ENCODE data around the gene MYB. TPM values are rescaled to one million over a fixed set of nuclear protein-coding genes. Genes with fewer than 3 reads are reported as not detected.

Gene MYB
- total RNA-seq, 2 experiments from 2014 or later: 20.1 to 42.9 TPM

DNA sequence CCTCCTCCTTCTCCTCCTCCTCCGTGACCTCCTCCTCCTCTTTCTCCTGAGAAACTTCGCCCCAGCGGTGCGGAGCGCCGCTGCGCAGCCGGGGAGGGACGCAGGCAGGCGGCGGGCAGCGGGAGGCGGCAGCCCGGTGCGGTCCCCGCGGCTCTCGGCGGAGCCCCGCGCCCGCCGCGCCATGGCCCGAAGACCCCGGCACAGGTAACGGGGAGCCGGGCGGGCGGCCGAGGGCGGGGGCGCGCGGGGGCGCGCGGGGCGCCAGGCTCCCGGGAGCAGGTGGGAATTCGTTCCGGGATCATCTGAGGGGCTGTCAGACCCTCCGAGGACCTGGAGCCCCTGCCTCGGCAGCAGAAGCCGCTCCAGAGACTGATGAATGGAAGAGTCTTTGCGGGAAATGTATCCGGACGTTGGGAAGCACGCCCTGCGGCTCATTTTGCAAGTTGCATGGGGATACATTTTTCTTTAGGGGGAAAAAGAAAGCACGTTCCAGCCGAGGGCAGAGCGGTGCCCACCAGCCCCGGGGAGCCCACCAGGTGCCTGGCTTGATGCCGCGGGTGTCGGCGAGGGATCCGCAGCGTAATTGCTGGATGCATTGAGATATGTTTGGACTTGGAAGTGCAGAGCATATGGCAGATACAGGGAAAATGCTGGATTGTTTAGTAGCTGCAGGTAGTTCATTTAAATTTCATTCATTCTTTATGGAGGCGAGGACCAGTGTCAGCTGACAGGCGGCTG lies 394 bp downstream of the MYB start:
- POLR2A ChIA-PET: interaction anchor here (0.5 to 1.9 kb wide), 14 partner anchors 8 to 1023 kb away, joined by 3 to 5 read pairs (median 3); no protein-coding TSS in a partner anchor
- DNase-seq (ENCODE audit: low spot score): peak; percentile 44
- BruUV-seq (replicated peaks): no TSS peak
- peaks cover 18% of the 10 kb centered on the region for H3K36me3 ChIP-seq (ENCODE audit: insufficient read depth, low read length)
- peaks cover 46% of the 10 kb centered on the region for H3K79me2 ChIP-seq (ENCODE audit: insufficient read depth, low read depth, low read length)
- intact Hi-C loops (cut with micrococcal nuclease; ENCODE audit: unreplicated experiment): loop anchor here (1.0 to 5.0 kb wide), 5 partner anchors 79 to 241 kb away; partner anchors contain the start of gene HBS1L
- H3K9me3 ChIP-seq (ENCODE audit: low read length): peaks cover 6% of the 10 kb centered on the region; the same call in 1 of the 2 replicates
- CTCF ChIA-PET (ENCODE audit: unreplicated experiment): interaction anchor here (1.2 kb wide), 1 partner anchor 19 kb away, joined by 3 read pairs; no protein-coding TSS in a partner anchor
- TF ChIP-seq, protein P1, sequence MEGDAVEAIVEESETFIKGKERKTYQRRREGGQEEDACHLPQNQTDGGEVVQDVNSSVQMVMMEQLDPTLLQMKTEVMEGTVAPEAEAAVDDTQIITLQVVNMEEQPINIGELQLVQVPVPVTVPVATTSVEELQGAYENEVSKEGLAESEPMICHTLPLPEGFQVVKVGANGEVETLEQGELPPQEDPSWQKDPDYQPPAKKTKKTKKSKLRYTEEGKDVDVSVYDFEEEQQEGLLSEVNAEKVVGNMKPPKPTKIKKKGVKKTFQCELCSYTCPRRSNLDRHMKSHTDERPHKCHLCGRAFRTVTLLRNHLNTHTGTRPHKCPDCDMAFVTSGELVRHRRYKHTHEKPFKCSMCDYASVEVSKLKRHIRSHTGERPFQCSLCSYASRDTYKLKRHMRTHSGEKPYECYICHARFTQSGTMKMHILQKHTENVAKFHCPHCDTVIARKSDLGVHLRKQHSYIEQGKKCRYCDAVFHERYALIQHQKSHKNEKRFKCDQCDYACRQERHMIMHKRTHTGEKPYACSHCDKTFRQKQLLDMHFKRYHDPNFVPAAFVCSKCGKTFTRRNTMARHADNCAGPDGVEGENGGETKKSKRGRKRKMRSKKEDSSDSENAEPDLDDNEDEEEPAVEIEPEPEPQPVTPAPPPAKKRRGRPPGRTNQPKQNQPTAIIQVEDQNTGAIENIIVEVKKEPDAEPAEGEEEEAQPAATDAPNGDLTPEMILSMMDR (conservative IDR thresholded peaks at IDR 0.05; ENCODE audit: low read length): no peak
- TF ChIP-seq EZH2phosphoT487 (IDR thresholded peaks at IDR 0.05; ENCODE audit: borderline replicate concordance, low read depth, low read length): no peak
- H3K4me3 ChIP-seq (ENCODE audit: low read depth, low read length, poor library complexity, severe bottlenecking): peak overlapping the region; percentile 97
- no peaks in the 10 kb centered on the region for H4K20me1 ChIP-seq (ENCODE audit: insufficient read depth, low read length)
- peak overlapping the region; percentile 91 for H3K4me2 ChIP-seq (ENCODE audit: low read length)
- no peaks in the 10 kb centered on the region for H3K9me2 ChIP-seq (ENCODE audit: insufficient read depth, low read length)
- H3K27ac ChIP-seq (ENCODE audit: low read depth, low read length, poor library complexity, severe bottlenecking): peak overlapping the region; percentile 84
- H3K4me1 ChIP-seq (ENCODE audit: insufficient read depth, low read length, poor library complexity, severe bottlenecking): peaks cover 43% of the 10 kb centered on the region
- peak overlapping the region; percentile 57 for H2AFZ ChIP-seq (ENCODE audit: low read length)

DNA sequence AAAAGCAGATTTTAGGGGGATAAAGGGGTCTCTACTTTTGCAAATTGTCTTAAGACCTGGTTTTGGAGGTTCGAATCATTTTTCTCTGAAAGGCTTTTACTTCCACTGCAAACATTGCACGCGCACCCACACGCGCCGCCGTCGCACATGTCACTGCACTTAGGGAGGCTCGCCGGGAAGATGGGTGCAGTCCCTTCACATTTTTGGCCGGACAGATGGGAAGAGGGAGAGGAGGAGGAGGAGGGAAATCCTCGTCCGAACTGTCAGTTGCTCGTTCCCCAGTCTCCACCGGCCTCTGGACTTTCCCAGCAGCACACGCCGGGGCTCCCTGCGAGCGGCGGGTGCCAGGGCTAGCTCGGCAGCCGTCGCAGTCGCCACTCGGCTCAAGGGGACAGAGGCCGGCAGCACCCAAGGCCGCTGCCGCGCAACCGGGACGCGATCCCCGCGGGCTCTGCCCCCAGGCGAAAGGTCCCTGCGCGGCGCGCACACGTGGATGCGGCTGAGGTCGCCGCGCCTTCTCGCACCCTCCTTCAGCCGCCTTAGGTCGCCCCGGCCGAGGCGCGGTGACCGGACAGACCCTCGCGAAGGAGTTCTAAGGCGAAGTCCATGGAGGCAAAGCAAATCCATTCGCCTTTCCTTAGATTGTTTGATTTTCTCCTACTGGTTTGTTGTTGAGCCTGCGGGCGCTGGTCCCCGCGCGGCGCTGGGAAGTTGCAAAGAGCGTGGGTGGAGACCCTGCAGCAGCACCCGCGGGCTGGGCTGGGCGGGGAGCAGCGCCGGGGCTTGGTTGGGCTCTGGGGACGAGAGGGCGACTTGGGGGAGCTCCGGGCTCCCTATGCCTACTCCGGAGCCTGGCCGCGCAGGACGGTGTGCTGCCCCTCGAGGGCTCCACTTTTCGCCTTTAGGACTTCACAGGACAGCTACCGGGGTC lies 1.2 kb downstream of the MYB start:
- intact Hi-C loops (cut with micrococcal nuclease; ENCODE audit: unreplicated experiment): loop anchor here (1.0 to 5.0 kb wide), 5 partner anchors 37 to 240 kb away; no protein-coding TSS in a partner anchor
- Histone ChIP-seq H3K36me3 (ENCODE audit: insufficient read depth, low read length) (peaks cover 26% of the 10 kb centered on the region), H2AFZ (ENCODE audit: low read length) (peak overlapping the region; percentile 57), H3K9me2 (ENCODE audit: insufficient read depth, low read length) (no peaks in the 10 kb centered on the region), H3K4me3 (ENCODE audit: low read depth, low read length, poor library complexity, severe bottlenecking) (peak overlapping the region; percentile 97), H4K20me1 (ENCODE audit: insufficient read depth, low read length) (no peaks in the 10 kb centered on the region), H3K9me3 (ENCODE audit: low read length) (peaks cover 7% of the 10 kb centered on the region; the same call in 1 of the 2 replicates), H3K4me1 (ENCODE audit: insufficient read depth, low read length, poor library complexity, severe bottlenecking) (peaks cover 38% of the 10 kb centered on the region), H3K4me2 (ENCODE audit: low read length) (peak overlapping the region; percentile 91), H3K79me2 (ENCODE audit: insufficient read depth, low read depth, low read length) (peaks cover 54% of the 10 kb centered on the region), H3K27ac (ENCODE audit: low read depth, low read length, poor library complexity, severe bottlenecking) (peak overlapping the region; percentile 84)
- ChIA-PET CTCF (ENCODE audit: unreplicated experiment) (interaction anchor here (0.6 kb wide), 1 partner anchor 87 kb away, joined by 3 read pairs; no protein-coding TSS in a partner anchor), POLR2A (interaction anchor here (0.6 to 1.4 kb wide), 8 partner anchors 22 to 1074 kb away, joined by 3 to 6 read pairs (median 4); no protein-coding TSS in a partner anchor)
- BruUV-seq (replicated peaks): no TSS peak
- no peak for TF ChIP-seq EZH2phosphoT487 (IDR thresholded peaks at IDR 0.05; ENCODE audit: borderline replicate concordance, low read depth, low read length)
- TF ChIP-seq, protein P1 (conservative IDR thresholded peaks at IDR 0.05; ENCODE audit: low read length): no peak
- peak; percentile 61 for DNase-seq (ENCODE audit: low spot score)

Measured in OCI-LY7 (cell line).